ENCODE results near the gene CYTH3.

DNA sequence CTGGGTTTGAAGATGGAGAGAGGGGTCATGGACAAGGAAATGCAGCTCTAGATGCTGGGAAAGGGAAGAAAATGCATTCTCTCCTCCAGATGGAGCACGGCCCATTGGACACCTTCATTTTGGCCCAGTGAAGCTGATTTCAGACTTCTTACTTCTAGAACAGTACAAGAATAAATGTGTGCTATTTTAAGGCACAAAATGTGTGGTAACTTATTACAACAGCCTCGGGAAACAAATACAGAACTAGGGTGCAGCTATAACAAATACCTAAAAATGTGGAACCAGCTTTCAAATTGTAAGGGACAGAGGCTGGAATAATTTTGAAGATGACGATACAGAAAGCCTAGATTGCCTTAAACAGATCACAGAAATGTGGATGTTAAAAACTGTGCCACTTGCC lies 54.1 kb downstream of the CYTH3 start:
- TF ChIP-seq ZNF282 (CRISPR knock-in tag; IDR thresholded peaks at IDR 0.05) (no peak), SIX5 (IDR thresholded peaks at IDR 0.05; ENCODE audit: borderline replicate concordance in 1 of 2, insufficient read depth in 1 of 2, low read depth in 1 of 2, low read length in 2 of 2) (no peak), MEF2D (tag; conservative IDR thresholded peaks at IDR 0.05; ENCODE audit: low read depth) (no peak), SMARCC2 (IDR thresholded peaks at IDR 0.05; ENCODE audit: low read depth) (no peak), XRCC5 (IDR thresholded peaks at IDR 0.05; ENCODE audit: low read depth, low read length) (no peak), EHMT2 (IDR thresholded peaks at IDR 0.05) (no peak), POLR3G (IDR thresholded peaks at IDR 0.05; ENCODE audit: extremely low read depth, insufficient read length, insufficient replicate concordance) (no peak), WHSC1 (IDR thresholded peaks at IDR 0.05; ENCODE audit: low read length) (no peak)
- TF ChIP-seq, protein P1, sequence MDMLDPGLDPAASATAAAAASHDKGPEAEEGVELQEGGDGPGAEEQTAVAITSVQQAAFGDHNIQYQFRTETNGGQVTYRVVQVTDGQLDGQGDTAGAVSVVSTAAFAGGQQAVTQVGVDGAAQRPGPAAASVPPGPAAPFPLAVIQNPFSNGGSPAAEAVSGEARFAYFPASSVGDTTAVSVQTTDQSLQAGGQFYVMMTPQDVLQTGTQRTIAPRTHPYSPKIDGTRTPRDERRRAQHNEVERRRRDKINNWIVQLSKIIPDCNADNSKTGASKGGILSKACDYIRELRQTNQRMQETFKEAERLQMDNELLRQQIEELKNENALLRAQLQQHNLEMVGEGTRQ (CRISPR knock-in tag; IDR thresholded peaks at IDR 0.05), result no peak

Data from K562 (cell line).